IMR-90 (cell line): ENCODE results near the gene NIPAL4. TPM values are rescaled to one million over a fixed set of nuclear protein-coding genes. Genes with fewer than 3 reads are reported as not detected.

Experiments used
- ATAC-seq: fragments of 200-7000 bp; cut with Tn5 transposase; 2 replicates; pipeline ENCODE4 v1.9.1; 2020; ENCODE audit warnings: low read depth, mild to moderate bottlenecking, moderate library complexity
- BruUV-seq: library from RNA; stranded (reverse); fragments of 400-500 nt; replicated peaks from 2 replicates; lab custom pipeline; 2021; lab: Mats Ljungman, UMichigan
- CTCF ChIA-PET: fragments of 300-600 bp; formaldehyde crosslinking; extraction: SDS; loops from one replicate; lab custom pipeline; 2021; ENCODE audit warnings: antibody characterized with exemption; lab: Yijun Ruan, JAX
- POLR2A ChIA-PET: fragments of 300-600 bp; sonication (Branson Sonifier 250); formaldehyde crosslinking; loops from one replicate; lab custom pipeline; 2022; ENCODE audit warnings: antibody characterized with exemption; ENCODE audit not compliant: unreplicated experiment; lab: Charles Lee
- DNase-seq: peaks from one replicate; pipeline ENCODE4 v3.0.0; 2013
- H2AFZ ChIP-seq: replicated peaks from 2 replicates; pipeline ENCODE3; 2013; ENCODE audit warnings: low read length, mild to moderate bottlenecking; ENCODE audit not compliant: poor library complexity
- H2AK5ac ChIP-seq: 2 replicates; pipeline ENCODE4 v1.6.1; 2013; ENCODE audit warnings: low read depth, low read length, inconsistent platforms
- H2AK9ac ChIP-seq: replicated peaks from 2 replicates; pipeline ENCODE3; 2013; ENCODE audit warnings: mild to moderate bottlenecking, low read depth, low read length, moderate library complexity; ENCODE audit not compliant: poor library complexity
- H2BK120ac ChIP-seq: 2 replicates; pipeline ENCODE4 v1.6.1; 2013; ENCODE audit warnings: low read depth, low read length, inconsistent platforms
- H2BK15ac ChIP-seq: 3 replicates; pipeline ENCODE4 v1.6.1; 2013; ENCODE audit warnings: low read depth, low read length, inconsistent platforms
- H2BK20ac ChIP-seq: 2 replicates; pipeline ENCODE4 v1.6.1; 2013; ENCODE audit warnings: low read depth, mild to moderate bottlenecking, inconsistent platforms, low read length, moderate library complexity
- H2BK5ac ChIP-seq: 2 replicates; pipeline ENCODE4 v1.6.1; 2013; ENCODE audit warnings: mild to moderate bottlenecking, low read depth, low read length, inconsistent platforms; ENCODE audit not compliant: poor library complexity, severe bottlenecking
- H3K14ac ChIP-seq: replicated peaks from 2 replicates; pipeline ENCODE4 v1.6.1; 2013; ENCODE audit warnings: low read depth, low read length, inconsistent platforms
- H3K18ac ChIP-seq: 2 replicates; pipeline ENCODE4 v1.6.1; 2013; ENCODE audit warnings: low read depth, low read length, control low read depth
- H3K23ac ChIP-seq: 2 replicates; pipeline ENCODE4 v1.6.1; 2013; ENCODE audit warnings: low read depth, low read length, inconsistent platforms
- H3K27ac ChIP-seq: 2 replicates; pipeline ENCODE4 v1.5.1; 2013; ENCODE audit warnings: mild to moderate bottlenecking, control low read depth, low read length; ENCODE audit not compliant: insufficient read depth
- H3K27me3 ChIP-seq: 2 replicates; pipeline ENCODE4 v1.6.1; 2013; ENCODE audit warnings: low read length; ENCODE audit not compliant: control insufficient read depth, insufficient read depth
- H3K36me3 ChIP-seq: 2 replicates; pipeline ENCODE4 v1.6.1; 2013; ENCODE audit warnings: low read length, mixed read lengths; ENCODE audit not compliant: control insufficient read depth, insufficient read depth
- H3K4ac ChIP-seq: 2 replicates; pipeline ENCODE4 v1.6.1; 2013; ENCODE audit warnings: low read depth, low read length, inconsistent platforms
- H3K4me1 ChIP-seq: 2 replicates; pipeline ENCODE4 v1.6.1; 2013; ENCODE audit warnings: low read length, mixed read lengths; ENCODE audit not compliant: control insufficient read depth, insufficient read depth
- H3K4me2 ChIP-seq: 2 replicates; pipeline ENCODE4 v1.6.1; 2013; ENCODE audit warnings: low read depth, mild to moderate bottlenecking, control low read depth, low read length, moderate library complexity
- H3K4me3 ChIP-seq: 2 replicates; pipeline ENCODE4 v1.5.1; 2013; ENCODE audit warnings: low read depth, mild to moderate bottlenecking, control low read depth, low read length, moderate library complexity; ENCODE audit not compliant: insufficient read depth
- H3K56ac ChIP-seq: 2 replicates; pipeline ENCODE4 v1.6.1; 2013; ENCODE audit warnings: low read length, inconsistent platforms; ENCODE audit not compliant: insufficient read depth; ENCODE audit errors: extremely low read depth
- H3K79me1 ChIP-seq, 2 experiments: 2 replicates each; pipeline ENCODE4 v1.6.1; 2013; ENCODE audit warnings: low read length in 2 of 2, inconsistent platforms in 1 of 2, low read depth in 1 of 2
- H3K9ac ChIP-seq: 2 replicates; pipeline ENCODE4 v1.6.1; 2013; ENCODE audit warnings: low read depth, low read length, control low read depth
- H3K9me1 ChIP-seq: 2 replicates; pipeline ENCODE4 v1.6.1; 2013; ENCODE audit warnings: low read length, inconsistent platforms; ENCODE audit not compliant: insufficient read depth
- H3K9me3 ChIP-seq: 2 replicates; pipeline ENCODE4 v1.6.1; 2013; ENCODE audit warnings: low read length; ENCODE audit not compliant: control insufficient read depth, insufficient read depth
- H4K20me1 ChIP-seq: 2 replicates; pipeline ENCODE4 v1.6.1; 2013; ENCODE audit warnings: low read length, inconsistent platforms; ENCODE audit not compliant: insufficient read depth
- H4K5ac ChIP-seq: 2 replicates; pipeline ENCODE4 v1.6.1; 2013; ENCODE audit warnings: mild to moderate bottlenecking, low read depth, low read length, control low read depth
- H4K8ac ChIP-seq, 2 experiments: 2 replicates each; pipeline ENCODE4 v1.6.1; 2013; ENCODE audit warnings: low read depth in 2 of 2, low read length in 2 of 2, control low read depth in 1 of 2, inconsistent platforms in 1 of 2
- H4K91ac ChIP-seq: 2 replicates; pipeline ENCODE4 v1.6.1; 2013; ENCODE audit warnings: low read depth, low read length, inconsistent platforms; ENCODE audit not compliant: insufficient read depth
- BHLHE40 ChIP-seq: fragments of 150-350 bp; IDR thresholded peaks from 2 replicates; pipeline ENCODE4 v1.6.1; 2016; ENCODE audit warnings: mild to moderate bottlenecking, low read depth, low read length
- MAFK ChIP-seq: IDR thresholded peaks from 2 replicates; pipeline ENCODE4 v1.6.1; 2012; ENCODE audit warnings: low read depth, low read length, improper control_type of control experiment
- MXI1 ChIP-seq: IDR thresholded peaks from 2 replicates; pipeline ENCODE4 v1.6.1; 2012; ENCODE audit warnings: low read depth, mild to moderate bottlenecking, low read length, moderate library complexity, borderline replicate concordance
- POLR2A ChIP-seq: IDR thresholded peaks from 2 replicates; pipeline ENCODE4 v1.6.1; 2012; ENCODE audit warnings: mild to moderate bottlenecking, low read depth, low read length
- RAD21 ChIP-seq: IDR thresholded peaks from 2 replicates; pipeline ENCODE4 v1.6.1; 2012; ENCODE audit warnings: low read length, improper control_type of control experiment
- WGBS, 2 experiments: methylation state at CpG; one replicate each; pipeline versions ENCODE4 v1.1.5 to v1.1.7; 2013; ENCODE audit warnings: missing lambda C conversion rate in 2 of 2; ENCODE audit not compliant: insufficient read length in 1 of 2; ENCODE audit errors: extremely low coverage in 2 of 2; 5-methylcytosine and 5-hydroxymethylcytosine counted together
- dilution Hi-C: fragments of 300-500 bp; cut with HindIII; formaldehyde crosslinking; loops from one replicate; pipeline ENCODE4 v1.14.3; 2018; ENCODE audit warnings: low sequenced_read_pairs; ENCODE audit not compliant: unreplicated experiment
- in situ Hi-C: fragments of 300-500 bp; cut with MboI; formaldehyde crosslinking; loops from 3 replicates; pipeline ENCODE4 v1.14.3; 2019; ENCODE audit warnings: low sequenced_read_pairs, inconsistent platforms, mixed read lengths
- intact Hi-C: fragments of 100-400 bp; cut with micrococcal nuclease; formaldehyde crosslinking; loops from 2 replicates; pipeline ENCODE4 v1.10.0; 2022
- polyA plus RNA-seq, 3 experiments: library from polyadenylated mRNA; depleted of rRNA; stranded (reverse); fragments of >200 nt; gene quantifications; 2 replicates each; pipeline ENCODE4 v1.2.3, GENCODE V29; 2012; ENCODE audit warnings: low replicate concordance in 1 of 3
- total RNA-seq: library from RNA; depleted of rRNA; stranded (reverse); fragments of >200 nt; gene quantifications from 2 replicates; pipeline ENCODE4 v1.2.3, GENCODE V29; 2012

NIPAL4 gene
- total and polyA plus RNA-seq, 2 of the 4 experiments (the other 2 are of a cell fraction) = 0.18 to 0.39 TPM

DNA sequence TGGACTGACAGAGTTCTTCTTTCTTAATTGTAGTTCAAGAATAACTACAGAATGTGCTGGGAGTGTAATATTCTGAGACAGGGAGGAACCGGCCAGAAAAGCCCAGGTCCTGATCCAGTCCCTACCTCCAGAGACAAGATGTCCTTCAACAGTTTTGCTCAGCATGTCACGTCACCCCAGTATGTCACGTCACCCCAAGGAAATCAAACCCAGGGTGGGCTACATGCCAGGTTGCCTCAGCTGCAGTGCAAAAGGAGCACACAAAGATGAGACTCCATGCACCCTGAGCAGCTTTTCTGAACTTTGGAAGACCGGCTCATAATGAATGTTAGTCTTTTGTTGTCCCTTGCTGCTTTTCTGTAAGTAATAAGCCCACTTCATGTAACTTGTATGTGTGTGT, 25.9 kb upstream of the NIPAL4 start (continued):
- no peak for TF ChIP-seq POLR2A
- no peak for TF ChIP-seq MAFK
- TF ChIP-seq BHLHE40 = no peak

DNA sequence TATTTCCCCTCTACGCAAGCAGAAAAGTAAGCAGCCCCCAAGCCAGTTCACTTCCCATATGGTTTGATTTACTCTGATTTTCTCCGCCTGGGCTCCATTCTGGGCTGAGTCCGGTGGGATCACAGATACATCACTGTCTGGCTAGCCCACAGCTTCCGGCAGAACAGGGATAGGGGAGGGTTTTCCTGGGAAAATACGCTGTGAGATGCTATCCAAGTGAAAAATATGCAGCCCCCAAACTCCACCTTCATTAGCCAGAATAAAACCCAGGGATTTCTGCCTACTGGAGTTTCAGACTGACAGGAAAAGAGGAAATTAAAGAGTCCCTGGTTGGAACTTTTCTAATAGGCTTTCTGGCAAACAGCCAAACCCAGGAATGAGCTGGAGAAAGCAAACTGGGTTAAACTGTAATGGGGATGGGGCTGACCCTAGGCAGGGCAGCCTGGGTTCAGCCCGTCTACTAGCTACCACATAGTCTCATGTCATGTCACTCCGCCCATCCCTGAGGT, 16.9 kb upstream of the NIPAL4 start:
- intact Hi-C loops (no loop called here), dilution Hi-C loops (no loop called here), in situ Hi-C loops (no loop called here)
- Histone ChIP-seq H3K9me3 (no peaks in the 10 kb centered on the region), H2BK120ac (no peak overlapping the region), H3K27me3 (no peaks in the 10 kb centered on the region), H3K79me1 (no peaks in the 10 kb centered on the region), H2BK15ac (no peak overlapping the region), H4K8ac (no peak overlapping the region), H4K91ac (no peak overlapping the region), H3K4ac (no peak overlapping the region), H4K20me1 (no peaks in the 10 kb centered on the region), H3K4me2 (no peak overlapping the region), H3K4me3 (no peak overlapping the region), H3K14ac (no peak overlapping the region), H2BK20ac (no peak overlapping the region), H3K9ac (no peak overlapping the region), H3K4me1 (no peaks in the 10 kb centered on the region), H2AK9ac (no peak overlapping the region), H3K56ac (no peak overlapping the region), H2AK5ac (peak overlapping the region; percentile 10; the same call in 1 of the 2 replicates), H3K9me1 (no peaks in the 10 kb centered on the region; the same call in 1 of the 2 replicates), H2BK5ac (no peak overlapping the region), H3K23ac (no peak overlapping the region), H3K27ac (no peak overlapping the region), H3K18ac (no peak overlapping the region), H3K36me3 (no peaks in the 10 kb centered on the region), H2AFZ (no peak overlapping the region), H4K5ac (no peak overlapping the region)
- TF ChIP-seq RAD21 (no peak), MXI1 (no peak)
- WGBS, 2 experiments = no CpG with 5 or more reads among the region's 7 CpGs
- ChIA-PET POLR2A (no interaction called here), CTCF (no interaction called here)
- no peak for DNase-seq
- ATAC-seq = no peak
- BruUV-seq = no TSS peak
